Measurements from ENCODE around the gene PCLO.

GRCh38 chr7:83011954-83012353 is 150.7 kb downstream of the PCLO start:
- TF ChIP-seq CTCF (IDR thresholded peaks at IDR 0.05; ENCODE audit: low read depth, low read length, missing input control) (no peak), RAD21 (IDR thresholded peaks at IDR 0.05) (no peak)

All from liver (tissue), 3 donors.